WTC11 (cell line): ENCODE data around the gene EYA2. TPM values are rescaled to one million over a fixed set of nuclear protein-coding genes. Genes with fewer than 3 reads are reported as not detected.

Source experiments
- ATAC-seq: fragments of 200-7000 bp; cut with Tn5 transposase; 2 replicates; pipeline ENCODE4 v1.10.0; 2021; ENCODE audit warnings: mild to moderate bottlenecking, moderate library complexity
- CTCF ChIA-PET: fragments of 300-600 bp; sonication (Branson Sonifier 250); formaldehyde crosslinking; loops from one replicate; lab custom pipeline; 2021; ENCODE audit warnings: antibody characterized with exemption; lab: Charles Lee
- POLR2A ChIA-PET: fragments of 350-600 bp; sonication (Branson Sonifier 250); formaldehyde crosslinking; loops from one replicate; lab custom pipeline; 2021; ENCODE audit warnings: antibody characterized with exemption; lab: Charles Lee
- DNase-seq: peaks from one replicate; pipeline ENCODE4 v3.0.0; 2021; ENCODE audit warnings: low spot score
- H3K27ac Mint-ChIP-seq: 2 replicates; pipeline ENCODE4 v1.8.0; 2021; ENCODE audit warnings: mixed read lengths
- H3K27me3 Mint-ChIP-seq: 2 replicates; pipeline ENCODE4 v1.8.0; 2021; ENCODE audit warnings: low read depth, mild to moderate bottlenecking, moderate library complexity, mixed read lengths
- H3K36me3 Mint-ChIP-seq: 2 replicates; pipeline ENCODE4 v1.8.0; 2021; ENCODE audit warnings: mixed read lengths
- H3K4me1 Mint-ChIP-seq: 2 replicates; pipeline ENCODE4 v1.8.0; 2022; ENCODE audit warnings: mixed read lengths
- H3K4me3 Mint-ChIP-seq: 2 replicates; pipeline ENCODE4 v1.8.0; 2021; ENCODE audit warnings: mild to moderate bottlenecking, moderate library complexity, mixed read lengths
- H3K9me3 Mint-ChIP-seq: 2 replicates; pipeline ENCODE4 v1.8.0; 2021; ENCODE audit warnings: mixed read lengths
- EMX1 ChIP-seq: fragments of 250-450 bp; sonication (Bioruptor Pico); IDR thresholded peaks from 2 replicates; pipeline ENCODE4 v1.8.0; 2021; ENCODE audit warnings: mild to moderate bottlenecking
- ESRRA ChIP-seq: sonication (generic); formaldehyde crosslinking; IDR thresholded peaks from 2 replicates; pipeline ENCODE4 v1.8.1; 2022; ENCODE audit warnings: mild to moderate bottlenecking, missing genetic modification reagents, borderline replicate concordance
- FOXK1 ChIP-seq: sonication (generic); formaldehyde crosslinking; IDR thresholded peaks from 2 replicates; pipeline ENCODE4 v1.8.0; 2022; ENCODE audit warnings: mild to moderate bottlenecking, moderate library complexity, missing genetic modification reagents
- HMGA2 ChIP-seq: fragments of 250-450 bp; sonication (Bioruptor Pico); IDR thresholded peaks from 2 replicates; pipeline ENCODE4 v1.4.0; 2021; ENCODE audit warnings: mild to moderate bottlenecking, moderate library complexity
- JAZF1 ChIP-seq: fragments of 250-450 bp; sonication (Bioruptor Pico); IDR thresholded peaks from 2 replicates; pipeline ENCODE4 v1.9.0; 2021; ENCODE audit warnings: moderate library complexity, mild to moderate bottlenecking, inconsistent platforms
- KAT7 ChIP-seq: sonication (generic); formaldehyde crosslinking; IDR thresholded peaks from 2 replicates; pipeline ENCODE4 v1.8.1; 2023; ENCODE audit warnings: missing genetic modification reagents, mild to moderate bottlenecking, borderline replicate concordance
- MYBL2 ChIP-seq: sonication (generic); formaldehyde crosslinking; IDR thresholded peaks from 2 replicates; pipeline ENCODE4 v1.8.1; 2023; ENCODE audit warnings: mild to moderate bottlenecking, moderate library complexity, missing genetic modification reagents
- NFATC4 ChIP-seq: fragments of 250-450 bp; sonication (Bioruptor Pico); IDR thresholded peaks from 2 replicates; pipeline ENCODE4 v1.9.0; 2021; ENCODE audit warnings: mild to moderate bottlenecking
- NFYB ChIP-seq: sonication (generic); formaldehyde crosslinking; conservative IDR thresholded peaks from 2 replicates; pipeline ENCODE4 v1.8.0; 2022; ENCODE audit warnings: low read depth, missing genetic modification reagents
- NR1H2 ChIP-seq: sonication (generic); formaldehyde crosslinking; IDR thresholded peaks from 2 replicates; pipeline ENCODE4 v1.9.0; 2021; ENCODE audit warnings: mild to moderate bottlenecking, moderate library complexity, missing genetic modification reagents
- RELA ChIP-seq: sonication (generic); formaldehyde crosslinking; IDR thresholded peaks from 2 replicates; pipeline ENCODE4 v1.8.1; 2022; ENCODE audit warnings: missing genetic modification reagents, mild to moderate bottlenecking, borderline replicate concordance
- SMAD4 ChIP-seq: sonication (generic); formaldehyde crosslinking; IDR thresholded peaks from 2 replicates; pipeline ENCODE4 v1.8.0; 2022; ENCODE audit warnings: mild to moderate bottlenecking, missing genetic modification reagents
- SP1 ChIP-seq: sonication (generic); formaldehyde crosslinking; conservative IDR thresholded peaks from 2 replicates; pipeline ENCODE4 v1.8.1; 2022; ENCODE audit warnings: missing genetic modification reagents
- ZNF219 ChIP-seq: sonication (generic); formaldehyde crosslinking; IDR thresholded peaks from 2 replicates; pipeline ENCODE4 v1.8.0; 2023; ENCODE audit warnings: missing genetic modification reagents, mild to moderate bottlenecking, borderline replicate concordance
- ZNF317 ChIP-seq: sonication (generic); formaldehyde crosslinking; IDR thresholded peaks from 2 replicates; pipeline ENCODE4 v1.8.1; 2023; ENCODE audit warnings: low read depth, mild to moderate bottlenecking, moderate library complexity, missing genetic modification reagents, borderline replicate concordance
- ZNF396 ChIP-seq: fragments of 250-450 bp; sonication (Bioruptor Pico); IDR thresholded peaks from 2 replicates; pipeline ENCODE4 v1.8.0; 2021; ENCODE audit warnings: mild to moderate bottlenecking, moderate library complexity, borderline replicate concordance
- ZNF416 ChIP-seq: fragments of 250-450 bp; sonication (Bioruptor Pico); IDR thresholded peaks from 2 replicates; pipeline ENCODE4 v1.9.0; 2021; ENCODE audit warnings: mild to moderate bottlenecking, inconsistent platforms
- ZNF671 ChIP-seq: fragments of 250-450 bp; sonication (Bioruptor Pico); IDR thresholded peaks from 2 replicates; pipeline ENCODE4 v1.8.0; 2021; ENCODE audit warnings: mild to moderate bottlenecking
- total RNA-seq: library from RNA; stranded (reverse); gene quantifications from 3 replicates; pipeline ENCODE4 v1.2.3, GENCODE V29; 2021
- TF ChIP-seq, protein P1 (sequence below): sonication (generic); formaldehyde crosslinking; IDR thresholded peaks from 2 replicates; pipeline ENCODE4 v1.8.1; 2023; ENCODE audit warnings: mild to moderate bottlenecking, missing genetic modification reagents, moderate library complexity
- TF ChIP-seq, protein P2 (sequence below): sonication (generic); formaldehyde crosslinking; IDR thresholded peaks from 2 replicates; pipeline ENCODE4 v1.8.1; 2023; ENCODE audit warnings: mild to moderate bottlenecking, missing genetic modification reagents, moderate library complexity
- TF ChIP-seq, protein P3 (sequence below): sonication (generic); formaldehyde crosslinking; conservative IDR thresholded peaks from 2 replicates; pipeline ENCODE4 v1.8.1; 2023; ENCODE audit warnings: mild to moderate bottlenecking, low read depth, missing genetic modification reagents, moderate library complexity
- TF ChIP-seq, protein P4 (sequence below): sonication (generic); formaldehyde crosslinking; IDR thresholded peaks from 2 replicates; pipeline ENCODE4 v1.8.0; 2022; ENCODE audit warnings: mild to moderate bottlenecking, missing genetic modification reagents
- TF ChIP-seq, protein P5 (sequence below): fragments of 250-450 bp; sonication (Bioruptor Pico); conservative IDR thresholded peaks from 2 replicates; pipeline ENCODE4 v1.9.0; 2021; ENCODE audit warnings: mild to moderate bottlenecking
- TF ChIP-seq, protein P6 (sequence below): sonication (generic); formaldehyde crosslinking; IDR thresholded peaks from 2 replicates; pipeline ENCODE4 v1.8.1; 2022; ENCODE audit warnings: missing genetic modification reagents, borderline replicate concordance
- TF ChIP-seq, protein P7 (sequence below): sonication (generic); formaldehyde crosslinking; conservative IDR thresholded peaks from 2 replicates; pipeline ENCODE4 v1.8.1; 2022; ENCODE audit warnings: mild to moderate bottlenecking, missing genetic modification reagents
- TF ChIP-seq, protein P8 (sequence below): fragments of 250-450 bp; sonication (Bioruptor Pico); IDR thresholded peaks from 2 replicates; pipeline ENCODE4 v1.8.0; 2021; ENCODE audit warnings: mild to moderate bottlenecking

EYA2 gene
- total RNA-seq, 1 experiment from 2014 or later: 1.5 TPM

DNA sequence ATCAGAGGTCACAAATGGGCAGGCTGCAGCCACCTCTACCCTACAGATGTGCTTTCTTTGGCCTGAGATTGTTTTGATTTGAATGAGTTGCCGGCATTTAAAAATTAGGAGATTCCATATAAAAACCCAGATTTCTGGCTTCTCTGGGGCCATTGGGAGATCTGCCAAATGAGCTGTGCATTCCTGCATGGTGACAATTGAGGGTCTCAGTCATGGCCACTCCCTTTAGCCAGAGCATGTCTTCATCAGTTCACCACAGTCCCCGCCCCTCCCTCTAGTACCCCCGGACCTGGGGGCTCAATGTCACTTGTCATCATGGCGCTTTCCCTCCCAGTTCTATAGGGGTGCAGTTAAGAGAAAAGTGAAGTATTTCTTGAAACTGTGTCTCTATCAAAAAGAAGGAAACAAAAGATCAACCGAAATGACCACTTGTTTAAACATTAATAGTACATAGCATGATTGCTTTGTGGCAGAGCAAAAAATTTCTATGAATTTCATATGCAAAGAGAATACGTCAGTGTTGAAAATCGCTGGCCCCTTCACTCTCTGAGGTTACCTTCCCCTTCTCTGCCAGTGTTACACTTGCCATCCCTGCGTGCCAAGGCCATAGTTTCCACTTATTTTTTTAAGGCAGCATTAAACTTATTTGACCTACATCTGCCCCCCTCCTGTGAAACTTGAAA lies 21.1 kb downstream of the EYA2 start:
- no peak overlapping the region for H3K4me3 Mint-ChIP-seq
- DNase-seq (no peak), ATAC-seq (no peak)
- no peak overlapping the region for H3K27ac Mint-ChIP-seq
- H3K9me3 Mint-ChIP-seq: peaks cover 24% of the 10 kb centered on the region
- H3K4me1 Mint-ChIP-seq: peaks cover 6% of the 10 kb centered on the region
- ChIA-PET POLR2A (no interaction called here), CTCF (no interaction called here)
- peaks cover 8% of the 10 kb centered on the region for H3K36me3 Mint-ChIP-seq
- TF ChIP-seq, protein P1, sequence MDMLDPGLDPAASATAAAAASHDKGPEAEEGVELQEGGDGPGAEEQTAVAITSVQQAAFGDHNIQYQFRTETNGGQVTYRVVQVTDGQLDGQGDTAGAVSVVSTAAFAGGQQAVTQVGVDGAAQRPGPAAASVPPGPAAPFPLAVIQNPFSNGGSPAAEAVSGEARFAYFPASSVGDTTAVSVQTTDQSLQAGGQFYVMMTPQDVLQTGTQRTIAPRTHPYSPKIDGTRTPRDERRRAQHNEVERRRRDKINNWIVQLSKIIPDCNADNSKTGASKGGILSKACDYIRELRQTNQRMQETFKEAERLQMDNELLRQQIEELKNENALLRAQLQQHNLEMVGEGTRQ (CRISPR knock-in tag): no peak
- TF ChIP-seq, protein P2, sequence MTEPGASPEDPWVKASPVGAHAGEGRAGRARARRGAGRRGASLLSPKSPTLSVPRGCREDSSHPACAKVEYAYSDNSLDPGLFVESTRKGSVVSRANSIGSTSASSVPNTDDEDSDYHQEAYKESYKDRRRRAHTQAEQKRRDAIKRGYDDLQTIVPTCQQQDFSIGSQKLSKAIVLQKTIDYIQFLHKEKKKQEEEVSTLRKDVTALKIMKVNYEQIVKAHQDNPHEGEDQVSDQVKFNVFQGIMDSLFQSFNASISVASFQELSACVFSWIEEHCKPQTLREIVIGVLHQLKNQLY (CRISPR knock-in tag): no peak
- no peak for TF ChIP-seq ZNF416 (CRISPR knock-in tag)
- TF ChIP-seq NR1H2 (CRISPR knock-in tag): no peak
- no peak for TF ChIP-seq SP1
- TF ChIP-seq, protein P3, sequence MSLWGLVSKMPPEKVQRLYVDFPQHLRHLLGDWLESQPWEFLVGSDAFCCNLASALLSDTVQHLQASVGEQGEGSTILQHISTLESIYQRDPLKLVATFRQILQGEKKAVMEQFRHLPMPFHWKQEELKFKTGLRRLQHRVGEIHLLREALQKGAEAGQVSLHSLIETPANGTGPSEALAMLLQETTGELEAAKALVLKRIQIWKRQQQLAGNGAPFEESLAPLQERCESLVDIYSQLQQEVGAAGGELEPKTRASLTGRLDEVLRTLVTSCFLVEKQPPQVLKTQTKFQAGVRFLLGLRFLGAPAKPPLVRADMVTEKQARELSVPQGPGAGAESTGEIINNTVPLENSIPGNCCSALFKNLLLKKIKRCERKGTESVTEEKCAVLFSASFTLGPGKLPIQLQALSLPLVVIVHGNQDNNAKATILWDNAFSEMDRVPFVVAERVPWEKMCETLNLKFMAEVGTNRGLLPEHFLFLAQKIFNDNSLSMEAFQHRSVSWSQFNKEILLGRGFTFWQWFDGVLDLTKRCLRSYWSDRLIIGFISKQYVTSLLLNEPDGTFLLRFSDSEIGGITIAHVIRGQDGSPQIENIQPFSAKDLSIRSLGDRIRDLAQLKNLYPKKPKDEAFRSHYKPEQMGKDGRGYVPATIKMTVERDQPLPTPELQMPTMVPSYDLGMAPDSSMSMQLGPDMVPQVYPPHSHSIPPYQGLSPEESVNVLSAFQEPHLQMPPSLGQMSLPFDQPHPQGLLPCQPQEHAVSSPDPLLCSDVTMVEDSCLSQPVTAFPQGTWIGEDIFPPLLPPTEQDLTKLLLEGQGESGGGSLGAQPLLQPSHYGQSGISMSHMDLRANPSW (CRISPR knock-in tag): no peak
- no peak for TF ChIP-seq JAZF1 (CRISPR knock-in tag)
- no peak for TF ChIP-seq FOXK1 (CRISPR knock-in tag)
- no peak for TF ChIP-seq ZNF671 (CRISPR knock-in tag)
- TF ChIP-seq RELA (CRISPR knock-in tag): no peak
- TF ChIP-seq KAT7 (CRISPR knock-in tag): no peak
- TF ChIP-seq NFATC4: no peak
- TF ChIP-seq, protein P4, sequence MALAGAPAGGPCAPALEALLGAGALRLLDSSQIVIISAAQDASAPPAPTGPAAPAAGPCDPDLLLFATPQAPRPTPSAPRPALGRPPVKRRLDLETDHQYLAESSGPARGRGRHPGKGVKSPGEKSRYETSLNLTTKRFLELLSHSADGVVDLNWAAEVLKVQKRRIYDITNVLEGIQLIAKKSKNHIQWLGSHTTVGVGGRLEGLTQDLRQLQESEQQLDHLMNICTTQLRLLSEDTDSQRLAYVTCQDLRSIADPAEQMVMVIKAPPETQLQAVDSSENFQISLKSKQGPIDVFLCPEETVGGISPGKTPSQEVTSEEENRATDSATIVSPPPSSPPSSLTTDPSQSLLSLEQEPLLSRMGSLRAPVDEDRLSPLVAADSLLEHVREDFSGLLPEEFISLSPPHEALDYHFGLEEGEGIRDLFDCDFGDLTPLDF (CRISPR knock-in tag): no peak
- TF ChIP-seq EMX1: no peak
- TF ChIP-seq, protein P5, sequence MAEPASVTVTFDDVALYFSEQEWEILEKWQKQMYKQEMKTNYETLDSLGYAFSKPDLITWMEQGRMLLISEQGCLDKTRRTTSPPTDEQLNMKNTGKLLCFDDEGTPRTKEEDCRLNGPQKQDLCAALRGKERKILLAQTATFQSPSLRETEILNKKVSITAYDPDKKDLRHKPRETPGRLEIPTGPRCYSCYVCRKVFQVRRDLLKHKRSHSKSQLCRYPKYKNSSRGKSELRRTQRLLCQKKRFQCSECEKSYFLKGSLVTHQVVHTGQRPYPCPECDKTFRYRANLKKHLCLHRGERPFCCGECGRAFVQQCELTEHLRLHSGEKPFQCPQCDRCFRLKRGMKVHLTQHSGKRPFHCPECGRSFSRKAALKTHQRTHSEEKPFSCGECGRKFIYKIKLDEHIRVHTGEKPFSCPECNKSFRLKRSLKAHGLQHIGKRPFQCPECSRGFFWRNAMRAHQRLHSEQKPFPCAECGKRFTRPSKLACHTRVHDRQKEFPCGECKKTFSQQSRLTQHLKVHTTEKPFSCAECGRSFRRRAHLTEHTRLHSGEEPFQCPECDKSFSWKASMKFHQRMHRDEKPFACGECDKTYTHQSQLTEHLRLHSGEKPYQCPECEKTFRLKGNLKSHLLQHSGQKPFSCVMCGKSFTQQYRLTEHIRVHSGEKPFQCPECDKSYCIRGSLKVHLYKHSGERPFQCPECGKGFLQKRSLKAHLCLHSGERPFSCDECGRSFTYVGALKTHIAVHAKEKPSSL (CRISPR knock-in tag): no peak
- no peaks in the 10 kb centered on the region; the same call in 1 of the 2 replicates for H3K27me3 Mint-ChIP-seq

DNA sequence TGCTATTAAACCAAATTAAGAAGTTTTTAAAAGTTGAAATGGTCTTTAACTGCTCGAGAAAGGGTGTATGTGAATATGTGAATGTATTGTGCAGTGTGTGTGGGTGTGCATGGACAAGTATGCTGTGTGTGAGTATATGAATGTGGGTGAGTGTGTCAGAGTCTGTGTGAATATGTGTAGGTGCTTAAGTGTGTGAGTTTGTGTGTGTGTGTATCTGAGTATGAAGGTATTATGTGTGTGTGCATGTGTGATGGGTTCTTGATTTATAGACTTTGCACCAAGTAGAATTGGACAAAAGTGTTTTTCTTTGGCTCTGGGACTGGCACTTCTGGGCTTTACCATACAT lies 21.6 kb downstream of the EYA2 start:
- CTCF ChIA-PET: no interaction called here
- POLR2A ChIA-PET: no interaction called here
- H3K9me3 Mint-ChIP-seq: peaks cover 24% of the 10 kb centered on the region
- TF ChIP-seq ZNF396 (CRISPR knock-in tag) (no peak), ZNF317 (CRISPR knock-in tag) (no peak), SMAD4 (CRISPR knock-in tag) (no peak), HMGA2 (no peak), ZNF219 (CRISPR knock-in tag) (no peak), NFYB (CRISPR knock-in tag) (no peak), MYBL2 (CRISPR knock-in tag) (no peak), JAZF1 (CRISPR knock-in tag) (no peak), ESRRA (CRISPR knock-in tag) (no peak)
- TF ChIP-seq, protein P6, sequence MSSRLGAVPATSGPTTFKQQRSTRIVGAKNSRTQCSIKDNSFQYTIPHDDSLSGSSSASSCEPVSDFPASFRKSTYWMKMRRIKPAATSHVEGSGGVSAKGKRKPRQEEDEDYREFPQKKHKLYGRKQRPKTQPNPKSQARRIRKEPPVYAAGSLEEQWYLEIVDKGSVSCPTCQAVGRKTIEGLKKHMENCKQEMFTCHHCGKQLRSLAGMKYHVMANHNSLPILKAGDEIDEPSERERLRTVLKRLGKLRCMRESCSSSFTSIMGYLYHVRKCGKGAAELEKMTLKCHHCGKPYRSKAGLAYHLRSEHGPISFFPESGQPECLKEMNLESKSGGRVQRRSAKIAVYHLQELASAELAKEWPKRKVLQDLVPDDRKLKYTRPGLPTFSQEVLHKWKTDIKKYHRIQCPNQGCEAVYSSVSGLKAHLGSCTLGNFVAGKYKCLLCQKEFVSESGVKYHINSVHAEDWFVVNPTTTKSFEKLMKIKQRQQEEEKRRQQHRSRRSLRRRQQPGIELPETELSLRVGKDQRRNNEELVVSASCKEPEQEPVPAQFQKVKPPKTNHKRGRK: no peak
- TF ChIP-seq, protein P7, sequence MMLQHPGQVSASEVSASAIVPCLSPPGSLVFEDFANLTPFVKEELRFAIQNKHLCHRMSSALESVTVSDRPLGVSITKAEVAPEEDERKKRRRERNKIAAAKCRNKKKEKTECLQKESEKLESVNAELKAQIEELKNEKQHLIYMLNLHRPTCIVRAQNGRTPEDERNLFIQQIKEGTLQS (CRISPR knock-in tag): no peak
- TF ChIP-seq, protein P8, sequence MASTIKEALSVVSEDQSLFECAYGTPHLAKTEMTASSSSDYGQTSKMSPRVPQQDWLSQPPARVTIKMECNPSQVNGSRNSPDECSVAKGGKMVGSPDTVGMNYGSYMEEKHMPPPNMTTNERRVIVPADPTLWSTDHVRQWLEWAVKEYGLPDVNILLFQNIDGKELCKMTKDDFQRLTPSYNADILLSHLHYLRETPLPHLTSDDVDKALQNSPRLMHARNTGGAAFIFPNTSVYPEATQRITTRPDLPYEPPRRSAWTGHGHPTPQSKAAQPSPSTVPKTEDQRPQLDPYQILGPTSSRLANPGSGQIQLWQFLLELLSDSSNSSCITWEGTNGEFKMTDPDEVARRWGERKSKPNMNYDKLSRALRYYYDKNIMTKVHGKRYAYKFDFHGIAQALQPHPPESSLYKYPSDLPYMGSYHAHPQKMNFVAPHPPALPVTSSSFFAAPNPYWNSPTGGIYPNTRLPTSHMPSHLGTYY: no peak

More for the DNA sequence above, 21.6 kb downstream of the EYA2 start:
- no peak overlapping the region for H3K27ac Mint-ChIP-seq
- peaks cover 8% of the 10 kb centered on the region for H3K36me3 Mint-ChIP-seq
- ATAC-seq: no peak
- no peak overlapping the region for H3K4me3 Mint-ChIP-seq
- H3K27me3 Mint-ChIP-seq: no peaks in the 10 kb centered on the region; the same call in 1 of the 2 replicates
- H3K4me1 Mint-ChIP-seq: peaks cover 6% of the 10 kb centered on the region
- DNase-seq: no peak
